HG03045 (cell line): ENCODE data around the gene ALOXE3.
"Not testable (repeated sequence)": the region's sequence is repeated elsewhere in the genome, so short reads cannot be mapped to it uniquely, and the experiment has no call there.

Experiments used
- ATAC-seq: cut with Tn5 transposase; IDR thresholded peaks from one replicate; pipeline ENCODE4 v1.9.1; 2021; ENCODE audit warnings: mild to moderate bottlenecking, moderate library complexity; ENCODE audit not compliant: unreplicated experiment

Gene ALOXE3

GRCh38 chr17:8073627-8074484 lies 44.5 kb downstream of the ALOXE3 start:
- no peak for ATAC-seq

- no peak for ATAC-seq
Measured at GRCh38 chr17:8072729-8073461, 45.4 kb downstream of the ALOXE3 start.

- ATAC-seq = no peak
Measured at GRCh38 chr17:8072341-8072728, 46.0 kb downstream of the ALOXE3 start.

GRCh38 chr17:8071496-8071895 lies 46.8 kb downstream of the ALOXE3 start:
- no peak for ATAC-seq

GRCh38 chr17:8069587-8069860 lies 48.8 kb downstream of the ALOXE3 start:
- no peak for ATAC-seq

- ATAC-seq = no peak
Measured at GRCh38 chr17:8068736-8069586, 49.4 kb downstream of the ALOXE3 start.

GRCh38 chr17:8067806-8068205 lies 50.5 kb downstream of the ALOXE3 start:
- ATAC-seq = no peak

GRCh38 chr17:8066841-8067775 lies 51.2 kb downstream of the ALOXE3 start:
- ATAC-seq = no peak

GRCh38 chr17:8064561-8065019 lies 53.7 kb downstream of the ALOXE3 start:
- ATAC-seq = no peak

GRCh38 chr17:8063761-8064534 lies 54.4 kb downstream of the ALOXE3 start:
- no peak for ATAC-seq

GRCh38 chr17:8062807-8063483 lies 55.4 kb downstream of the ALOXE3 start:
- no peak for ATAC-seq

GRCh38 chr17:8062435-8062806 lies 55.9 kb downstream of the ALOXE3 start:
- ATAC-seq = no peak

- ATAC-seq = not testable (repeated sequence)
Measured at GRCh38 chr17:8061851-8062250, 56.5 kb downstream of the ALOXE3 start.

- ATAC-seq = no peak
Measured at GRCh38 chr17:8060274-8060673, 58.0 kb downstream of the ALOXE3 start.

- no peak for ATAC-seq
Measured at GRCh38 chr17:8059131-8059530, 59.2 kb downstream of the ALOXE3 start.

- no peak for ATAC-seq
Measured at GRCh38 chr17:8057691-8058114, 60.6 kb downstream of the ALOXE3 start.

GRCh38 chr17:8056976-8057625 lies 61.2 kb downstream of the ALOXE3 start:
- no peak for ATAC-seq

GRCh38 chr17:8056232-8056975 lies 61.9 kb downstream of the ALOXE3 start:
- no peak for ATAC-seq
